B cell (primary cell): ENCODE data around the gene SCRN3. TPM values are rescaled to one million over a fixed set of nuclear protein-coding genes. Genes with fewer than 3 reads are reported as not detected.
A peak's percentile ranks its signal among the peaks of the same experiment; 100 is the strongest.
"Not testable (repeated sequence)": the region's sequence is repeated elsewhere in the genome, so short reads cannot be mapped to it uniquely, and the experiment has no call there.

ENCODE experiments used
- ATAC-seq: fragments of 200-7000 bp; cut with Tn5 transposase; one replicate; pipeline ENCODE4 v1.10.0; 2021; ENCODE audit warnings: low read depth, mild to moderate bottlenecking, moderate number of reproducible peaks, moderate library complexity
- CTCF ChIA-PET: fragments of 350-600 bp; sonication (Branson Sonifier 250); formaldehyde crosslinking; loops from one replicate; lab custom pipeline; 2021; ENCODE audit warnings: antibody characterized with exemption, inconsistent platforms; lab: Charles Lee
- POLR2A ChIA-PET: fragments of 350-600 bp; sonication (Branson Sonifier 250); formaldehyde crosslinking; loops from one replicate; lab custom pipeline; 2021; ENCODE audit warnings: antibody characterized with exemption; lab: Charles Lee
- DNase-seq: peaks from one replicate; pipeline ENCODE4 v3.0.0; 2013
- H2AFZ ChIP-seq: 2 replicates; pipeline ENCODE4 v1.6.1; 2012; ENCODE audit warnings: mild to moderate bottlenecking, low read depth, low read length; ENCODE audit not compliant: insufficient read depth, poor library complexity, severe bottlenecking
- H3K27ac ChIP-seq, 2 donors: 1 replicate in 1 of 2; 2 replicates in 1 of 2; pipeline ENCODE4 v1.5.1; 2012 to 2013; ENCODE audit warnings: low read length in 2 of 2, mild to moderate bottlenecking in 2 of 2, moderate library complexity in 1 of 2
- H3K27me3 ChIP-seq, 4 experiments: fragments of 200-600 bp in 1 of 4; sonication (generic) in 1 of 4; replicated peaks in 1 of 4; 1 replicate in 2 of 4; 2 replicates in 2 of 4; pipeline versions ENCODE4 v1.6.1 to v1.7.0; 2013 to 2016; ENCODE audit warnings: low read length in 3 of 4, mild to moderate bottlenecking in 2 of 4, mixed read lengths in 1 of 4, moderate library complexity in 1 of 4; ENCODE audit not compliant: insufficient read depth in 4 of 4, control insufficient read depth in 3 of 4; ENCODE audit errors: control extremely low read depth in 1 of 4
- H3K36me3 ChIP-seq, 2 experiments: replicated peaks in 1 of 2; 1 replicate in 1 of 2; 2 replicates in 1 of 2; pipeline versions ENCODE4 v1.6.1 to v1.7.1; 2013; ENCODE audit warnings: low read length in 1 of 2; ENCODE audit not compliant: insufficient read depth in 2 of 2, control insufficient read depth in 1 of 2; ENCODE audit errors: control extremely low read depth in 1 of 2, extremely low read depth in 1 of 2
- H3K4me1 ChIP-seq, 2 donors: fragments of 200-600 bp in 1 of 2; sonication (generic) in 1 of 2; 1 replicate in 1 of 2; 2 replicates in 1 of 2; pipeline versions ENCODE4 v1.5.1 to v1.6.1; 2013 to 2017; ENCODE audit warnings: low read length in 2 of 2; ENCODE audit not compliant: control insufficient read depth in 2 of 2, insufficient read depth in 2 of 2
- H3K4me2 ChIP-seq: replicated peaks from 2 replicates; pipeline ENCODE3; 2012; ENCODE audit warnings: mild to moderate bottlenecking, low read depth, low read length; ENCODE audit not compliant: poor library complexity, severe bottlenecking
- H3K4me3 ChIP-seq, 5 experiments: fragments of 200-600 bp in 1 of 5; sonication (generic) in 1 of 5; 1 replicate in 3 of 5; 2 replicates in 2 of 5; pipeline versions ENCODE4 v1.5.1 to v1.7.0; 2011 to 2016; ENCODE audit warnings: low read length in 4 of 5, mild to moderate bottlenecking in 4 of 5, low read depth in 2 of 5, control low read depth in 1 of 5, moderate library complexity in 1 of 5; ENCODE audit not compliant: insufficient read depth in 1 of 5; ENCODE audit errors: control extremely low read depth in 1 of 5, extremely low read depth in 1 of 5
- H3K79me2 ChIP-seq: fragments of 200-600 bp; sonication (generic); one replicate; pipeline ENCODE4 v1.6.0; 2016; ENCODE audit warnings: low read length; ENCODE audit not compliant: control insufficient read depth, insufficient read depth
- H3K9ac ChIP-seq: fragments of 200-600 bp; sonication (generic); 2 replicates; pipeline ENCODE4 v1.6.1; 2017; ENCODE audit warnings: mild to moderate bottlenecking, low read length, moderate library complexity
- H3K9me3 ChIP-seq, 3 donors: one replicate each; pipeline versions ENCODE4 v1.6.1 to v1.7.1; 2013; ENCODE audit warnings: low read length in 2 of 3; ENCODE audit not compliant: control insufficient read depth in 2 of 3, insufficient read depth in 1 of 3; ENCODE audit errors: control extremely low read depth in 1 of 3
- H4K20me1 ChIP-seq: 2 replicates; pipeline ENCODE4 v1.6.0; 2012; ENCODE audit warnings: mild to moderate bottlenecking, low read length; ENCODE audit not compliant: insufficient read depth, control insufficient read depth, poor library complexity, severe bottlenecking
- H3K27ac Mint-ChIP-seq: one replicate; pipeline ENCODE4 v1.8.0; 2021; ENCODE audit warnings: mixed read lengths
- H3K27me3 Mint-ChIP-seq: one replicate; pipeline ENCODE4 v1.8.0; 2021; ENCODE audit warnings: mixed read lengths
- H3K4me1 Mint-ChIP-seq: one replicate; pipeline ENCODE4 v1.8.0; 2021; ENCODE audit warnings: mixed read lengths
- H3K4me3 Mint-ChIP-seq: one replicate; pipeline ENCODE4 v1.8.0; 2021; ENCODE audit warnings: mixed read lengths
- H3K9me3 Mint-ChIP-seq: one replicate; pipeline ENCODE4 v1.8.0; 2022; ENCODE audit warnings: mixed read lengths; ENCODE audit not compliant: insufficient read depth
- CTCF ChIP-seq: fragments of 200-600 bp; IDR thresholded peaks from one replicate; pipeline ENCODE4 v1.8.0; 2022; ENCODE audit warnings: antibody characterized with exemption, mild to moderate bottlenecking
- EZH2 ChIP-seq: IDR thresholded peaks from 2 replicates; pipeline ENCODE4 v1.6.1; 2012; ENCODE audit warnings: borderline replicate concordance, low read depth, mild to moderate bottlenecking, moderate library complexity, low read length; ENCODE audit not compliant: insufficient read depth, poor library complexity, severe bottlenecking
- WGBS: methylation state at CpG from one replicate; pipeline ENCODE4 v1.1.5; 2013; ENCODE audit warnings: missing lambda C conversion rate; ENCODE audit not compliant: insufficient coverage; 5-methylcytosine and 5-hydroxymethylcytosine counted together
- intact Hi-C: fragments of 100-400 bp; cut with micrococcal nuclease; formaldehyde crosslinking; loops from one replicate; pipeline ENCODE4 v1.10.0; 2022
- polyA plus RNA-seq: library from polyadenylated mRNA; depleted of rRNA; stranded (reverse); fragments of >200 nt; gene quantifications from 2 replicates; pipeline ENCODE4 v1.2.3, GENCODE V29; 2012
- total RNA-seq, 2 donors: library from RNA; stranded (reverse); fragments of 120-200 nt in 1 of 2; gene quantifications; 1 replicate in 1 of 2; 2 replicates in 1 of 2; pipeline versions ENCODE4 v1.2.3 to v1.2.4, GENCODE V29; 2013 to 2022

The SCRN3 gene
- total and polyA plus RNA-seq, 2 donors (not counting 1 experiment from before 2014, with no cell fraction given), result 9.8 to 21.6 TPM

DNA sequence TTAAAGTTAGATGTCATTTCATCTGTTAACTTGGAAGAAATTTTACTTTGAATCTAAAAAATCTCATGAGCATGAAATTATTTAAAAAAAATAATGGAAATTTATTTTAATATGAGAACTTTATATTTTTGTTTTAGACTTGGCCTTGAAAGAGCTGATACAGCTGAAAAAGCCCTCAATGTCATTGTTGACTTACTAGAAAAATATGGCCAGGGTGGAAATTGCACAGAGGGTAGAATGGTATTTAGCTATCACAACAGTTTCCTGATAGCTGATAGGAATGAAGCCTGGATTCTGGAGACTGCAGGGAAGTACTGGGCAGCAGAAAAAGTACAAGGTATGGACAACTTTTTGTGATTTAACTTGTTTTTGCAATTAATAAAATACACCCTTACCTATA lies 5.3 kb downstream of the SCRN3 start:
- Histone ChIP-seq H3K9ac (no peak overlapping the region), H4K20me1 (no peaks in the 10 kb centered on the region), H3K4me3 (no peak overlapping the region), H3K27me3 (no peaks in the 10 kb centered on the region), H2AFZ (no peak overlapping the region), H3K4me2 (no peak overlapping the region), H3K4me1 (peaks cover 0 to 5% of the 10 kb centered on the region in 2 donors), H3K79me2 (no peaks in the 10 kb centered on the region), H3K36me3 (peaks cover 7 to 10% of the 10 kb centered on the region in 2 experiments), H3K27ac (no peak overlapping the region), H3K9me3 (no peaks in the 10 kb centered on the region)
- ATAC-seq (no peak), DNase-seq (no peak)
- no peaks in the 10 kb centered on the region for H3K27me3 Mint-ChIP-seq
- no peak overlapping the region for H3K27ac Mint-ChIP-seq
- intact Hi-C loops, result no loop called here
- H3K4me3 Mint-ChIP-seq, result no peak overlapping the region
- H3K9me3 Mint-ChIP-seq, result peaks cover 2% of the 10 kb centered on the region
- ChIA-PET POLR2A (no interaction called here), CTCF (no interaction called here)
- H3K4me1 Mint-ChIP-seq, result peaks cover 8% of the 10 kb centered on the region
- no peak for TF ChIP-seq CTCF
- TF ChIP-seq EZH2, result no peak

- Mint-ChIP-seq H3K9me3 (peaks cover 2% of the 10 kb centered on the region), H3K4me3 (no peak overlapping the region), H3K27ac (no peak overlapping the region), H3K27me3 (no peaks in the 10 kb centered on the region), H3K4me1 (no peaks in the 10 kb centered on the region)
- ChIA-PET POLR2A (no interaction called here), CTCF (interaction anchor here (1.2 kb wide), 1 partner anchor 296 kb away, joined by 3 read pairs; no protein-coding TSS in a partner anchor)
- Histone ChIP-seq H2AFZ (no peak overlapping the region), H3K36me3 (peaks cover 7 to 10% of the 10 kb centered on the region in 2 experiments), H3K4me2 (no peak overlapping the region), H3K27me3 (no peaks in the 10 kb centered on the region), H3K4me1 (no peaks in the 10 kb centered on the region), H4K20me1 (no peaks in the 10 kb centered on the region), H3K9ac (no peak overlapping the region), H3K9me3 (no peaks in the 10 kb centered on the region), H3K4me3 (no peak overlapping the region), H3K27ac (no peak overlapping the region), H3K79me2 (no peaks in the 10 kb centered on the region)
- intact Hi-C loops, result no loop called here
- TF ChIP-seq EZH2 (no peak), CTCF (no peak)
- ATAC-seq (no peak), DNase-seq (no peak)
Measured at GRCh38 chr2:174403628-174404027, 8.1 kb downstream of the SCRN3 start.

- H3K4me1 Mint-ChIP-seq, H3K27me3 ChIP-seq, H3K27me3 Mint-ChIP-seq, H3K9ac ChIP-seq, H3K4me2 ChIP-seq, CTCF ChIA-PET, H3K4me1 ChIP-seq, H3K9me3 Mint-ChIP-seq, H2AFZ ChIP-seq, H3K79me2 ChIP-seq, intact Hi-C loops, H3K27ac Mint-ChIP-seq, H3K9me3 ChIP-seq, DNase-seq, ATAC-seq, H4K20me1 ChIP-seq, H3K4me3 ChIP-seq, POLR2A ChIA-PET, H3K27ac ChIP-seq: not testable (repeated sequence)
- WGBS, result no CpG with 5 or more reads among the region's 31 CpGs
- peaks cover 0 to 11% of the 10 kb centered on the region in 2 experiments for H3K36me3 ChIP-seq
- H3K4me3 Mint-ChIP-seq, result peak overlapping the region; percentile 10
Measured at GRCh38 chr2:174410039-174410438, 14.5 kb downstream of the SCRN3 start.
